GM21390 (cell line): ENCODE measurements around the gene SLC34A3.
"Not testable (repeated sequence)": the region's sequence is repeated elsewhere in the genome, so short reads cannot be mapped to it uniquely, and the experiment has no call there.

ENCODE experiments used
- ATAC-seq: cut with Tn5 transposase; IDR thresholded peaks from one replicate; pipeline ENCODE4 v1.9.1; 2021; ENCODE audit not compliant: unreplicated experiment

Gene SLC34A3

DNA sequence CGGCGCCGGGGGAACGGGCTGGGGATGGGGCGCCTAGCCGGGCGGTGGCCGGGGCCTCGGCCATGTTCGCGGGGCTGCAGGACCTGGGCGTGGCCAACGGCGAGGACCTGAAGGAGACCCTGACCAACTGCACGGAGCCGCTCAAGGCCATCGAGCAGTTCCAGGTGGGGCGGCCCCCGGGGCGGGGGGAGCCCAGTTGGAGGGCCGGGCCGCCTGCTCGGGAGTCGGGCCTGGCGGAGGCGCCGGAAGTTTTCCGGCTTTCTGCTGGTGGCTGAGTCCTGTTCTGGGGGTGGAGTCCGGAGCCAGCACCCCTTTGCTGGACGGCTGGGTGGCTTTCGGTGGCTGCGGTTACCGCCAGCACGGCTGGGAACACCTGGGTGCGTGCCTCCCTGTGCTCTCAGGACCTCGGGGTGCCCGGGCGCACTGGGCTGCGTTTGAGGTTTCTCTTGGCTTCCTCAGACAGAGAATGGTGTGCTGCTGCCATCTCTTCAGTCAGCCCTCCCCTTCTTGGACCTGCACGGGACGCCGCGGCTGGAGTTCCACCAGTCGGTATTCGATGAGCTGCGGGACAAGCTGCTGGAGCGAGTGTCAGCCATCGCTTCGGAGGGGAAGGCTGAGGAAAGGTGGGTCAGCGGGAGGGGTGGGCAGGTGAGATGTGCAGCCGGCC, 24.9 kb downstream of the SLC34A3 start:
- no peak for ATAC-seq

DNA sequence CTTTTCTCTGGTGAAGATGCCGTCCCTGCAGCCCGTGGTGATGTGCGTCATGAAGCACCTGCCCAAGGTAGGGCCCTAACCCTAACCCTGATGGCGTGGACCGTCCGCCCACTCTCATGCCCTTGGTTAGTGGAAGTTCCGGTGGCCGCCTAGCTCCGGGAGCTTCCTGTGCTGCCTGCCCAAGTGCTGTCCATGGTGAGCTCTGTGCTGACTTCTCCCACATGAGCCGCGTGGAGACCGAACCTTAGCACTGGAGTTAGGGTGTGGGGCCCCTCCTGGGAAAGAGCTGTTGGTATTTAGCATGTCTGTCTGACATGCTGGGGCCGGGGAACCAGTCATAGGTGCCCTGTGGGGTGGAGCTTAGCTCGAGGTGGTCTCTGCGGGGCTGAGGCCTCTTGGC, 25.7 kb downstream of the SLC34A3 start:
- no peak for ATAC-seq

DNA sequence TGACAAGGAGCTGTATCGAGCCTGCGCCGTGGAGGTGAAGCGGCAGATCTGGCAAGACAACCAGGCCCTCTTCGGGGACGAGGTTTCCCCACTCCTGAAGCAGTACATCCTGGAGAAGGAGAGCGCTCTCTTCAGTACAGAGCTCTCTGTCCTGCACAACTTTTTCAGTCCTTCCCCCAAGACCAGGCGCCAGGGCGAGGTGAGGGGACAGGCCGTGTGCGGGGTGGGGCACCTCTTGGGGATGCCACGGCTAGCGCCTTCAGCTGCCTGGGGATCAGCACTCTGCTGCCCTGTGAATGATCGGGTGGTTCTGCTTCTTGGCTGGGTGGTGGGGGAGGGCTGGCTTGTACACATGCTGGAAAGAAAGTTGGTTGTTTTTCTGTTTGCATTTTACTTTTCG, 26.2 kb downstream of the SLC34A3 start:
- ATAC-seq = no peak

DNA sequence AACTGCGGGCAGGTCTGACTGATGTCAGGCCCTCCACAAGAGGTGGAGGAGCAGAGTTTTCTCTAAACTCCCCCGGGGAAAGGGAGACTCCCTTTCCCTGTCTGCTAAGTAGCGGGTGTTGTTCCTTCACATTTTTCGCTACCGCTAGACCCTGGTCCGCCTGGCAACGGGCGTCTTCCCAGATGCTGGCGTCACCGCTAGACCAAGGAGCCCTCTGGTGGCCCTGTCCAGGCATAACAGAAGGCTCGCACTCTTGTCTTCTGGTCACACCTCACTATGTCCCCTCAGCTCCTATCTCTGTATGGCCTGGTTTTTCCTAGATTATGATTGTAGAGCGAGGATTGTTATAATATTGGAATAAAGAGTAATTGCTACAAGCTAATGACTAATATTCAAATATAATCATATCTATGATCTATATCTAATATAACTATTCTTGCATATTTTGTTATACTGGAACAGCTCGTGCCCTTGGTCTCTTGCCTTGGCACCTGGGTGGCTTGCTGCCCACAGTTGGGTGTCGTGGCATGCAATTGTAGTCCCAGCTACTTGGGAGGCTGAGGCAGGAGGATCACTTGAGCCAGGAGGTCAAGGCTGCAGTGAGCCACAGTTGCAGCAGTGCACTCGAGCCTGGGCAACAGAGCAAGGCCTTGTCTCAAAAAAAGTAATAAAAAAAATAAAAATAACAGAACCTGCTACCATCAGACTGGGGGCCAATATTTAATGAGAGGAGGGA, 31.6 kb downstream of the SLC34A3 start:
- ATAC-seq = not testable (repeated sequence)

DNA sequence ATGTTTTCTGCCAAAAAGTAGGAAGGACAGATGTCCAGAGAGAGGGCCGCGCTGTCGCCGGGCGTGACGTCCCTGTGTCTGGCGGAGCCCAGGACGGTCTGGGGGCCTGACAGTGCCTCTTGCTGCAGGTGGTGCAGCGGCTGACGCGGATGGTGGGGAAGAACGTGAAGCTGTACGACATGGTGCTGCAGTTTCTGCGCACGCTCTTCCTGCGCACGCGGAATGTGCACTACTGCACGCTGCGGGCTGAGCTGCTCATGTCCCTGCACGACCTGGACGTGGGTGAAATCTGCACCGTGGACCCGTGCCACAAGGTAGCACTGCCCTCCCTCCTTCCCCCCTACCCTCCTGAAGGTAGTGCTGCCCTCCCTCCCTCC, 32.2 kb downstream of the SLC34A3 start:
- no peak for ATAC-seq

DNA sequence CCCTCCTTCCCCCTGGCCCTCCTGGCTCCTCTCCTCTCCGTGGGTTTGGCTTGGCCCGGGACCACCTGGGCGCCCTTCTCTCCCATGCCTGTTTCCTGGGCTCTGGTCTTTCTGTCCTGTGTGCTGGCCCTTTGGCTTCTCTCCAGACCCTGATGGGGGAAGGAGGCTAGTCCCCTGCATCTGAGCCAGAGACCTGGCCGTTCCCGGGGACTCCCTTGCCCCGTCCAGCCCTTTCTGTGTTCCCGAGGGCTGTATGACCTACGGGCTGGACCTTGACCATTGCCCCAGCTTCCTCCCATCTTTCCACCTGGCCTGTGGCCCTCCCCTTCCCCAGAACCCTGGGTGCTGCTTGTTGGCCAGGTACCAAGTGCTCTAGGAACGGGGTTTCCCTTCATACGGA, 32.8 kb downstream of the SLC34A3 start:
- ATAC-seq = no peak

DNA sequence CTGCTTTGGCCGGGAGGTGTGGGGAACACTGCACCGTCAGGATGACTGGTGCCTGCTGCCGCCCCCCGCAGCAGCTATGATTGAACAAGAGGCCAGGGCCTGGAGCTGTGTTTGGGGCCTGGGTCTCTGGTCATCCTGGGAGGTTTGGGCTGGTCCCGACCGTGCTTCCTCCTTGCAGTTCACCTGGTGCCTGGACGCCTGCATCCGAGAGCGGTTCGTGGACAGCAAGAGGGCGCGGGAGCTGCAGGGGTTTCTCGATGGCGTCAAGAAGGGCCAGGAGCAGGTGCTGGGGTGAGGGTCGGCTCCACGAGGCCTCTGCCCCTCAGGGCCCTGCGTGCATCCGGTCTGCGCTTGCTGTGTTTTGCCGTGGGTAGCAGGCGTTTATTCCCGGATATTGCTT, 33.4 kb downstream of the SLC34A3 start:
- ATAC-seq = no peak

DNA sequence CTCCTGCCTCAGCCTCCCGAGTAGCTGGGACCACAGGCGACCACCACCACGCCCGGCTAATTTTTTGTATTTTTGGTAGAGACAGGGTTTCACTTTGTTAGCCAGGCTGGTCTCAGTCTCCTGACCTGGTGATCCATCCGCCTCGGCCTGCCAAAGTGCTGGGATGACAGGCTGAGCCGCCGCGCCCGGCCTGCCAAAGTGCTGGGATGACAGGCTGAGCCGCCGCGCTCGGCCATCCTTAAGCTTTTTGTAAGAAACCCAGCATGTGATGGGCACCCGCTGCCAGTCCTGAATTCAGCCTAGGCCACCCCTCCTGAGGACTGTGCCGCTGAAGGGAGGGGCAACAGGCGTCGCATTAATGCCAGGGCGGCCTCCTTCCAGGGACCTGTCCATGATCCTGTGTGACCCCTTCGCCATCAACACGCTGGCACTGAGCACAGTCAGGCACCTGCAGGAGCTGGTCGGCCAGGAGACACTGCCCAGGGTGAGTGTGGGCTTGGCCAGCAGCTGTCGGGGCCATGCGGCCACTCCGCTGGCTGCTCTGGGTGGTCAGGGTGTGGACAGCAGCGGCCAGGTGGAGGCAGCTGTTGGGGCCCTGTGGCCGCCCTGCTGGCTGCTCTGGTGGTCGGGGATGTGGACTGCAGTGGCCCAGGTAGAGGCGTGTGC, 34.9 kb downstream of the SLC34A3 start:
- no peak for ATAC-seq

DNA sequence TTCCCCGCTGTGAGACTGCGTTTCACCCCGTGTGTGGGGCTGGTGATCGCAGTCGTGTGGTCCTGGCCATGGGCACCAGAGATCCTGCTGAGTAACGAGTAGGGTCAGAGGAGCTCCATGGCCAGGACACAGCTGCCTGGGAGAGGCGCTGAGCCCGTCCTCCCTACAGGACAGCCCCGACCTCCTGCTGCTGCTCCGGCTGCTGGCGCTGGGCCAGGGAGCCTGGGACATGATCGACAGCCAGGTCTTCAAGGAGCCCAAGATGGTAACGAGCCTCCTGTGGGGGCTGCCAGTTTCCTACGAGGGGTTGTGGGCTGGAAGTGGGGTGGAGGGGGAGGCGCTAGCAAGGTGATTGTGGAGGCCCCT, 35.4 kb downstream of the SLC34A3 start:
- no peak for ATAC-seq

DNA sequence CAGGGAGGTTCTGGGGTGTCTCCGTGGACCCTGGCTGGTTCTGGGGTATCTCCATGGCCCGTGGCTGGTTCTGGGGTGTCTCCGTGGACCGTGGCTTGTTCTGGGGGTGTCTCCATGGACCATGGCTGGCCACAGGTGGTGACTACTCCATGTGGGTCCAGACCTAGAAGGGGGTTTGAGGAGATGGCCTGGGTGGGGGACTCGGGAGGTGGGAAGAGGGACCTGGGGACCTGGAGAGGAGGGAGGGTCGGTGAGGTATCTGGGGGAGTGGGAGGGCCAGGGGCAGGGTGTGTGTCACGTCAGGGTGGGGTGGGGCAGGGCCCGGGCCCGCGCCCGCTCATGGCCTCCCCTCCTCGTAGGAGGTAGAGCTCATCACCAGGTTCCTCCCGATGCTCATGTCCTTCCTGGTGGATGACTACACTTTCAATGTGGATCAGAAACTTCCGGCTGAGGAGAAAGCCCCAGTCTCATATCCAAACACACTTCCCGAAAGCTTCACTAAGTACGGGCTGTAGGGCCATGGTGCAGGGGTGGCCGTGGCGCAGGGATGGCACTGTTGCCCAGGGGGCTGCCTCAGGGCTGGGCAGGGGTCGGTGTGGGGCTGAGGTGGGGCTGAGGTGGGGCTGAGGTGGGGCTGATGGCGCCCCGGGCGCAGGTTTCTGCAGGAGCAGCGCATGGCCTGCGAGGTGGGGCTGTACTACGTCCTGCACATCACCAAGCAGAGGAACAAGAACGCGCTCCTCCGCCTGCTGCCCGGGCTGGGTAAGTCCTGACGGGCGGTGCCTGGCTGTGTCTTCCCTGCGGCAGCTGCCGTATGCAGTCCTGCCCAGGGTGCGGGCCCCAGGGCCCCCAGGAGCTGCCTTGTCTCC, 36.1 kb downstream of the SLC34A3 start:
- ATAC-seq = no peak

DNA sequence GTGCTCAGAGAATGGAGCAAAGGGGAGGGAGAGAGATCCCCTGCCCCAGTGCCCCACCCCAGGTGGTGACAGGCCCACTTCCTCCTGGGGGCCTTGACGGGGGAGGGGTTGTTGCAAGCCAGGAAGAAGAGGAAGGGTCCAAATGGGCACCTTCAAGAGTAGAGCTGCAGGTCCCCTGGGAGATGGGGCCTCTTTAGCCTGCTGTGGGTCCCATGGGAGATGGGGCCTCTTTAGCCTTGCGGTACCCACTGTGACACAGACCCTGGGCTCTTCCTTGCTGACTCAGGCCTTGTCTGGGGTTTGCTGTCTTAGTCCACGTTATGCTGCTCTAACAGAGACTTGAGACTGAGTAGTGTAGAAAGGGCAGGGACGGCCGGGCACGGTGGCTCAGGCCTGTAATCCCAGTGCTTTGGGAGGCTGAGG, 37.2 kb downstream of the SLC34A3 start:
- no peak for ATAC-seq

DNA sequence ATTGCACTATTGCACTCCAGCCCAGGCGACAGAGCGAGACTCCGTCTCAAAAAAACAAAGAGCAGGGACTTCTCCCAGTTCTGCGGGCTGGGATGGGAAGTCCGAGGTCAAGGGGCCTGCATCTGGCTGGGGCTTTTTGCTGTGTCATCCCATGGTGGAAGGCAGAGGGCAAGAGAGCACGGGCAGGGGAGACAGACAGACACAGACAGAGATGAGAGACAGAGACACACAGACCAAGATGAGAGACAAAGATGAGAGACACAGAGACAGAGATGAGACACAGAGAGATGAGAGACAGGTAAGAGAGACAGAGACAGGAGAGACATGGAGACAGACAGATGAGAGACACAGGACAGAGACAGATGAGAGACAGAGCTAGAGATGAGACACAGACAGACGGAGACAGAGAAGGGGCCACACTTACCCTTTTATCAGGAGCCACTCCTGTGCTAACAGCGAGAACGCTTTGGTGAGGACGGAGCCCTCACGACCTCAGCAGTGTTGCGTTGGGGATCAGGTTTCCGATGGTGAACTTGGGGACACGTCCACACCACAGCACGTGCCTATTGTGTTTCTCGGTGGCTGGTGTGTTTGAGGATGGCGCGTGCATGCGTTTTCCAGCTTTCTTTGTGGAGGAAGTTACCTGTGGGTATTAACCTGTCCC, 38.0 kb downstream of the SLC34A3 start:
- no peak for ATAC-seq

DNA sequence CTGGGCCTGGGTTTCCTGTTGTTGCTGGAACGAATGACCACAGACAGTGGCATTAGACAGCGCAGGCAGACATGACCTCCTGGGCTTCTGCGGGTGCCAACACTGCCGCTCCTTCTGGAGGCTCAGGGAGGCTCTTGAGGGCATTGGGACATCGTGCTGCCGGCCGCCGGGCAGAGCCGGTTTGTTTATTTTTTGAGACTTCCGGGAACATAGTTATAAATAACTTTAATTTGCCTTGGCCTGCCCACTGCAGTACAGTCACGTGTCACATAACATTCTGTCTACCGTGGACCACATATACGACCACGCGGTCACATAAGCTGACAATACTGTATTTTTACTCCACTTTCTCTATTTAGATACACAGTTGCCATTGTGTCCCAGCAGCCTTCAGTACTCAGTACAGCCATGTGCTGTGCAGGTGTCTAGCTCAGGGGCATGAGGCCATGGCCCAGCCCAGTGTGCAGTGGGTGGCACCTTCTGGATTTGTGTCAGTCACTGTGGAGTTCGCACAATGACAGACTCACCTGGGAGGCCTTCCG, 38.6 kb downstream of the SLC34A3 start:
- no peak for ATAC-seq

DNA sequence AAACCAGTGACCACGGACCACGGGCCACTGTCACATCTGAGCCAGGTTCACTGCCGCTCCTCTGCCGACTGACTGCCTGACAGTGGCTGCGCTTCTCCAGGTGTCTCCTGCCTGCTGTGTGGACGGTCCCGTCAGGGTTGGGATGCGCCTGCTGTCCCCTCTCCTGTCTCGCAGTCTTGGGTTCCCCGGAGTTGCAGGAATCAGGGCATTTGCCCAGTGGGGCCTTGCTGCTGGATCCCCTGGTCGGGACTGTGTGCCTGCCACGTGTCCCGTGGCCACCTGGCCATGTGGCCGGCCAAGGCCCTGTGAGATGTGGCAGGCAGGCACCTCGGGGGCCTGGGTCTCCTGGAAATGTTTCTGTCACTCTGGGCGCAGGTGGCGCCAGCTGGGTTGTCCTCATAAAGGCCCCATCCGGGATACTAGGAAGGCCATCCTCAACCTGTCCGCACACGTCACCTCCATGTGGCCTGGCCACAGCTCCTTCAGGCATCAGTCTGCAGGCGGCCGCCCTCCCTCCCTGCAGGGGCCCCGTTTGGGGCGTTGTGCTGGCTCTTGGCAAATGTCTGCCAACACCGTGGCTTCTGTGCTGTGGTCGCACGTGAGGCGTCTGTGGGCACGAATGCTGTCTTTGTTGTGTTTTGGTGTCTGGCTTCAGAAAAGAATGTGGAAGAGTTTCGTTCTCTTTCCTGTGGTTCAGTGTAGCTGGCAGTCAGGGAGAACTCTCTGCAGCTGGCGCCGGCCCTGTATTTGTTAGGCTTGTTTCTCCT, 40.4 kb downstream of the SLC34A3 start:
- no peak for ATAC-seq

DNA sequence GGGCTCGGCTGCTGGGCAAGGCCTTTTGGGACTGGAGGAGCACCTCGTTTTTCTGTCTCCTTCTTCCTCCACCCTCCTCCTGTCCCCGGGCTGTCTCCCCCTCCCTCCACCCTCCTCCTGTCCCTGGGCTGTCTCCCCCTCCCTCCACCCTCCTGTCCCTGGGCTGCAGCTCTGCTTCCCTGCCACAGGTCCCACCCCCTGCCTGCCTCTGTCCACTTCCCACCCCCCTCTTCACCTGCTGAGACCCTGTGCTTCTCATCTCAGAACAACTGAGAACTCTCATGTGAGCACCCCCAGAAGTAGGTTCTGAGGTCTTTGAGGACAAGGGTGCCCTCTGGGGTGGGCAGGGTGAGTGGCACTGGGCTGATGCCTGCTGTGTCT, 41.0 kb downstream of the SLC34A3 start:
- no peak for ATAC-seq

DNA sequence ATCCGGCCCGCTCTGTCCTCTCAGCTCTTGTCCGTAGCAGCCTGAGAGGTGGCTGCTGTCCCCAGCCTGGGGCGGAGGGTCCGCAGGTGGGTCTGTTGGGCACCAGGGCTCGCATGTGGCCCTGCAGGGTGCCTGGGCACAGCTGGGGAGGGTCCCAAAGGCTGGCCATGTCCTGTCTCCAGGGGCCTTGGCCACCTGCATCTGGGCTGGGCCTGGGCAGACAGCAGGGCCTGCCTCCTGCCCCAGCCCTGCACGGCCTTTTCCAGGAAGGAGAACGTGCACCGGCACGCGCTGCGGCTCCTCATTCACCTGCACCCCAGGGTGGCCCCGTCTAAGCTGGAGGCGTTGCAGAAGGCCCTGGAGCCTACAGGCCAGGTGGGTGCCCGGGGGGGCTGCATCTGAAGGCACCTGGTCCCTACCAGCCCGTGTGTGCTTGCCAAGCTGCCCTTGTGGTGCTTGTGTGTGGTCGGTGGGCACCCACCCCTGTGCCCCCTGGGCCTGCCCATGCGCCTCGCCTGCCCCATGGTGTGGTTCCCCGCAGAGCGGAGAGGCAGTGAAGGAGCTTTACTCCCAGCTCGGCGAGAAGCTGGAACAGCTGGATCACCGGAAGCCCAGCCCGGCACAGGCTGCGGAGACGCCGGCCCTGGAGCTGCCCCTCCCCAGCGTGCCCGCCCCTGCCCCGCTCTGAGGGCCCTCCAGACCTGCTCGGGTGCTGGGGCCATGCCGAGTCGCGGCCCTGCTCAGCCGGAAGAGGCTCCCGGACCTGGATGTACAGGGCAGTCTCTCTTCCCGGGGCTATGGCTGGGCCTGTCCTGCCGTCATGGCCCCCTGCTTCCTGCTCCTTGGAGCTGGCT, 41.8 kb downstream of the SLC34A3 start:
- no peak for ATAC-seq

DNA sequence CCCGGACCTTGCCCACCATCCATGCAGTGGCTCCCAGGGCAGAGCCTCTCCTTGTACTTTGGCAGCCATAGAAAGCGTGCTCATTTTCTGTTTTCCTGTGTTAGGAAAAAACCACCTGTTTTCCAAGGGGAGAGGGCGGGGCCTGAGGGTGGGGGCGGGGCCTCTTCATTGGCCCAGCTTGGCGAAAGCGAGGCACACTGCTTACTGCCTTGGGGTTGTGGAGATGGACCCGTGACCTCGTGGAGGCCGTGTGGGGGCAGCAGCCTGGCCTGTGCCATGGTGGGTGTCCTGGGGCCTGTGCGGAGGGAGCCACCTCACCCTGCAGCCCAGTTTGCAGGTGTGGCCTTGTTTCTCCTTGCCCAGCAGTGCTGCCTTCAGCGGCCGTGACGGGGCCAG, 42.4 kb downstream of the SLC34A3 start:
- ATAC-seq = no peak

DNA sequence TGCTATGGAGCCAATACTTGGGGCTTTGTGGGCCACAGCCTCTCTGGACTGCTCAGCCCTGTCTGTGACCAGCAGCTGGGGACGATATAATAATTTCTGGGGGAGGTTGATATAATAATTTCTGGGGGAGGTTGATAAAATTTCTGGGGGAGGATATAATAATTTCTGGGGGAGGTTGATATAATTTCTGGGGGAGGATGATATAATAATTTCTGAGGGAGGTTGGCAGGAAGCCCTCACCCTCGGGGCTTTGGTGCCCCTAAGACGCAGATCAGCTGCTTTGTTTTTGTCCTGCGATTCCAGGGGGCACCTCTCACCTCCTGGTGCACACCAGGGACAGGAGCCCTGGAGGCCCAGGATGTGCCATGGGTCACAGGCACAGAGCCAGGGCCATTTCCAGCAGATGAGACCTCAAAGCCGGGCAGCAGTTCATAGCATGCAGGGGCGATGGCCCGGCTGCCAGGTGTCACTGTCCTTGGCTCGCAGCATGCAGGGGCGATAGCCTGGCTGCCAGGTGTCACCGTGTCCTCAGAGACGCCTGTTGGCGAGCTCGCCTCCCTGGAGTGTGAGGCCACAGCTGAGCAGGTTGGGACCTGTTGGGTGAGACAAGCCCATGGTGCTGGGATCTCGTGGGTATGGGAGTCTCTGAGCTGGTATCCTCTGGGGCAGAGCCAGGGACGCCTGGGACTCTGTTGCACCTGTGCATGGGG, 43.1 kb downstream of the SLC34A3 start:
- no peak for ATAC-seq
